Coronary artery (tissue), 2 donors: Measurements from ENCODE around the gene CPA1.
A peak's percentile ranks its signal among the peaks of the same experiment; 100 is the strongest.

Experiments
- DNase-seq: peaks from one replicate; pipeline ENCODE4 v3.0.0-alpha.2; 2017; ENCODE audit warnings: low spot score
- H3K27ac ChIP-seq, 2 donors: fragments of 200-600 bp; sonication (generic); one replicate each; pipeline ENCODE4 v1.5.1; 2016 to 2019
- H3K4me3 ChIP-seq: fragments of 200-600 bp; sonication (generic); 2 replicates; pipeline ENCODE4 v1.5.1; 2016; ENCODE audit warnings: mild to moderate bottlenecking, moderate library complexity
- CTCF ChIP-seq: fragments of 200-600 bp; sonication (generic); IDR thresholded peaks from one replicate; pipeline ENCODE4 v1.5.1; 2019; ENCODE audit warnings: antibody characterized with exemption

Gene CPA1

GRCh38 chr7:130362251-130362816 lies 18.0 kb upstream of the CPA1 start:
- TF ChIP-seq CTCF: no peak
- no peak overlapping the region for H3K27ac ChIP-seq
- H3K4me3 ChIP-seq: no peak overlapping the region
- no peak for DNase-seq

- no peak for TF ChIP-seq CTCF
- no peak for DNase-seq
- H3K4me3 ChIP-seq: no peak overlapping the region
- H3K27ac ChIP-seq: peak overlapping the region in 1 of 2 donors; percentile 66
These were observed 17.1 kb upstream of the CPA1 start for GRCh38 chr7:130363026-130363847.

GRCh38 chr7:130364451-130364850 lies 15.8 kb upstream of the CPA1 start:
- no peak for DNase-seq
- Histone ChIP-seq H3K4me3 (no peak overlapping the region), H3K27ac (no peak overlapping the region)
- no peak for TF ChIP-seq CTCF

- no peak for DNase-seq
- no peak for TF ChIP-seq CTCF
- Histone ChIP-seq H3K27ac (no peak overlapping the region), H3K4me3 (no peak overlapping the region)
These were observed 15.2 kb upstream of the CPA1 start for GRCh38 chr7:130365088-130365487.

- Histone ChIP-seq H3K27ac (no peak overlapping the region), H3K4me3 (no peak overlapping the region)
- TF ChIP-seq CTCF: no peak
- no peak for DNase-seq
These were observed 14.5 kb upstream of the CPA1 start for GRCh38 chr7:130365511-130366441.

GRCh38 chr7:130366564-130366963 lies 13.7 kb upstream of the CPA1 start:
- H3K27ac ChIP-seq: no peak overlapping the region
- H3K4me3 ChIP-seq: no peak overlapping the region
- no peak for TF ChIP-seq CTCF
- DNase-seq: no peak
